GM12874 (cell line): ENCODE data around the gene TBL3.

Experiments used
- CTCF ChIP-seq: IDR thresholded peaks from 2 replicates; pipeline ENCODE4 v1.5.1; 2011; ENCODE audit warnings: low read depth, mild to moderate bottlenecking, control low read depth, low read length, moderate library complexity; ENCODE audit not compliant: insufficient read depth

Gene TBL3

GRCh38 chr16:1941162-1942046 is 30.4 kb upstream of the TBL3 start:
- TF ChIP-seq CTCF, result no peak

DNA sequence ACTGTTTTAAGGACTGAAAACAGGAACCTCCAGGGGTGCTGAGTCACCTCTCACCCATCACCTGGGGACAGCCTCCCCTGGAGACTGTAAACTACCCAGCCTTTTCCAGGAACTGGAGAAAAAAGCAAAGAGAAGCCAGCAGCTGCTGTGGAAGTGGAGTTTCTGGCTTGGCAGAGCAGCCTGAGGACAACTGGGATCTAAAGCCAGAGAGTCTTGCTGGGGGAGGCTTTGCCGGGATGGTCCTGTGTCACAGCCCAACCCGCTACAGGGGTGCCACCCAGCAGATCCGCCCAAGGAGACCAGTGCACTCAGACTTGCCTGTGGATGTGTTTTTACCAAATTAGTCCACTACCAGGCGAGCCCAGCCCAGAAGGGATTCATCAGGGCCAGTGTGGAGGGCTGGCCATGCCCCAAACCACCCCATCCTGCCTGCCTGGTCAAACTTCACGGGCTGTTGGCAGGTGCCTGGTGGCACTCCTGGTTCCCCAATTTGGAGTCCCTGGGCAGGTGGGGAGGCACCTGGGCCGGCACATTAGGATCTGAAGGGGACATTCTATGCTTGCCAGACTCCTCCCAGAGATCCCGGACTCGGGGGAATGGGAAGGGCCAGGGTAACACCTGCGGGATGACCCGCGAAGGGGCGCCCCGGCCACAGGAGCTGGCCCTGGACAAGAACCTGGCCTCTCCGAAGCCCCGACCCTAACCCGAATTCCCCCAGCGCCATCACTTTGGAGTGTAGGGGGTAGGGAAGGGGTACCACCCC is 29.6 kb upstream of the TBL3 start:
- no peak for TF ChIP-seq CTCF

DNA sequence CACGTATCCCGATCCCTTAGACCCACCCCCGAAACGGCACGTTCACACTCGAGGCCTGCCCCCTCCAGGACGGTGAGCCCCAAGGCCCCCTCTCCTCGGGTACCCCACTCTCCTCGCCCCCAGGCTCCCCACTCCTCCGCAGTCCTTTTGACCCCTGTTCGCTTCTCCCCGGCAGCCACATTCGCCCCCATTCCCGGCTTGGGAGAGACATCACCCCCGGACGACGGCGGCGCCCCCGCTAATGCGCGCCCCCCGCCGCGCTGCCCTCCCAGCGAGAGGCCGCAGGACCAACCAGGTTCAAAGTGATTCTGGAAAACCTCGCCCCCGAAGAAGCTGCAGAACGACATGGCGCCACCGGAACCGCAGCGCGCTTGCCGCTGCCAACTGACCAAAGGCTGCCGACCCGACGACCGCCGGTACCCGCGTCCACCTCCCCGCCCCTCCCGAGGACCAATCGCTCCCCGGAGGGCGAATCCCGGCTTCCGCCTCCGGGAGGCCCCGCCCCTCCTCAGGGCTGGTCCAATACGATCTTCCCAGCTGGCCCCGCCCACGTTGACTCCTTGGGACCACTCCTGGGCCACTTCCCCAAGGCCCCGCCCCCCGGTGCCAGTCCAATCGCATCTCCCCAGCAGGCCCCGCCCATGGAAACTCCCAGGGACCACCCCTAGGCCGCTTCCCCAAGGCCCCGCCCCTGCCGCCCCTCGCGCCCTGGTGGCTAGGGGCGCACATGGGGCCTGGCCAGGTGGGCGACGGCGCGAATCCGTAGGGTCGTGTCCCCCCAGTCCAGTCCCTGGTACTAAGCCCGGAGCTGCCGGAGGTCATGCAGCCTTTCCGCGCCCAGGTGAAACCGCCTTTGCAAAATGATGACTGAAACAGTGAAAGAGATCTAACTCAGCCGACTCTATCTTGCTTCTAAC is 28.8 kb upstream of the TBL3 start, which contains the start of gene MSRB1:
Gene MSRB1 (minus strand): TSS at position 390 of the 917 bp plus-strand sequence. CDS start 43 bp downstream, at position 347.
- TF ChIP-seq CTCF, result no peak

GRCh38 chr16:1944612-1945199 is 27.1 kb upstream of the TBL3 start:
- TF ChIP-seq CTCF, result no peak

DNA sequence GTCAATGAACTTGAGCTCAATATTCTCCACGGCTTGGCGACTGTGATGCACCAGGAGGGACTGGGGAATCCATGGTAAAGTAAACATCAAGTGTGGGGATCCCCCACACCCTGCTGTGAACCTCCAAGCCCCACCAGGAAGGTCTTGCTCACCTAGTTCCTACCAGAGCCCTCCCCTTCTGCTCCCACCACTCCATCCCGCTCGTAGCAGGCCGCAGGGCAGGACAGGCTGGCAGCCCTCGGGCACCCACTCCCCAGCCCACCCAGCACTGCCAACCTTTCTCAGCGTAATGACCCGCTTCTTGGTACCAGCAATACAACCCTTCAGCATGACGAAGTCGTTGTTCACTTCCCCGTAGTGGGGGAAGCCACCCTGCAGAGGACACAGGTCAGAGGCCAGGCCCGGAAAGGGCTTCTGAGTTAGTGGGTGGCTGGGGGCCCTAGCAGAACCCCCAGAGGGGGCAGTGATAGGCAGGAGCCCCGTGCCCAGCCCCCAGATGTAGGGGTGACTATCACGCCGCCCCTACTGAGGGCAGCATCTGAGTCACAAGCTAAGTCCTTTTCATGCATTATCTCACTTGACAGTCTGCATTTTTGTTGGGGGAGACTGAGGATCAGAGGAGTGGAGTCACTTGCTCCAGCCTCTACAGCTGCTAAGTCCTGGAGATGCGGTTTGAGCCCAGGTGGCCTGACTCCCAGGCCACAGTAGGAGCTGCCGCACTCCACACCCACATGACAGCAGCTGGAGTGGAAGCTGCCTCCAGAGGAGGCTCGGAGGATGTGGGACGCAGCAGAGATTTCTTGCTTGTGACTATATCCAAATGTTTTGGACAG is 26.1 kb upstream of the TBL3 start:
- no peak for TF ChIP-seq CTCF

GRCh38 chr16:1946495-1947368 is 25.1 kb upstream of the TBL3 start:
- TF ChIP-seq CTCF, result no peak
